MM.1S (cell line): Measurements from ENCODE around the gene ZNF615.
"Not testable (repeated sequence)": the region's sequence is repeated elsewhere in the genome, so short reads cannot be mapped to it uniquely, and the experiment has no call there.

Source experiments
- EZH2 ChIP-seq: fragments of 300-600 bp; sonication (generic); optimal IDR thresholded peaks from 2 replicates; pipeline ENCODE3; 2017; ENCODE audit warnings: low read depth, mild to moderate bottlenecking, antibody characterized with exemption, low read length, mixed read lengths
- TF ChIP-seq, protein P1 (sequence below): fragments of 300-600 bp; sonication (generic); IDR thresholded peaks from 2 replicates; pipeline ENCODE4 v1.5.1; 2016; ENCODE audit warnings: antibody characterized with exemption, low read length, mixed read lengths

GRCh38 chr19:52024478-52024877, 16.5 kb upstream of the ZNF615 start:
- not testable (repeated sequence) for TF ChIP-seq EZH2
- TF ChIP-seq, protein P1, sequence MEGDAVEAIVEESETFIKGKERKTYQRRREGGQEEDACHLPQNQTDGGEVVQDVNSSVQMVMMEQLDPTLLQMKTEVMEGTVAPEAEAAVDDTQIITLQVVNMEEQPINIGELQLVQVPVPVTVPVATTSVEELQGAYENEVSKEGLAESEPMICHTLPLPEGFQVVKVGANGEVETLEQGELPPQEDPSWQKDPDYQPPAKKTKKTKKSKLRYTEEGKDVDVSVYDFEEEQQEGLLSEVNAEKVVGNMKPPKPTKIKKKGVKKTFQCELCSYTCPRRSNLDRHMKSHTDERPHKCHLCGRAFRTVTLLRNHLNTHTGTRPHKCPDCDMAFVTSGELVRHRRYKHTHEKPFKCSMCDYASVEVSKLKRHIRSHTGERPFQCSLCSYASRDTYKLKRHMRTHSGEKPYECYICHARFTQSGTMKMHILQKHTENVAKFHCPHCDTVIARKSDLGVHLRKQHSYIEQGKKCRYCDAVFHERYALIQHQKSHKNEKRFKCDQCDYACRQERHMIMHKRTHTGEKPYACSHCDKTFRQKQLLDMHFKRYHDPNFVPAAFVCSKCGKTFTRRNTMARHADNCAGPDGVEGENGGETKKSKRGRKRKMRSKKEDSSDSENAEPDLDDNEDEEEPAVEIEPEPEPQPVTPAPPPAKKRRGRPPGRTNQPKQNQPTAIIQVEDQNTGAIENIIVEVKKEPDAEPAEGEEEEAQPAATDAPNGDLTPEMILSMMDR: not testable (repeated sequence)
